Neural progenitor cell (in vitro differentiated cells): ENCODE measurements around the gene PITPNM1.

Source experiments
- EZH2 ChIP-seq: fragments of 200-600 bp; sonication (generic); IDR thresholded peaks from 2 replicates; pipeline ENCODE4 v1.6.1; 2017; ENCODE audit warnings: antibody characterized with exemption, mild to moderate bottlenecking, moderate library complexity
- EZH2phosphoT487 ChIP-seq: fragments of 200-600 bp; sonication (generic); IDR thresholded peaks from 2 replicates; pipeline ENCODE4 v1.6.1; 2017; ENCODE audit warnings: antibody characterized with exemption
- TF ChIP-seq, protein P1 (sequence below): fragments of 200-600 bp; sonication (generic); IDR thresholded peaks from 2 replicates; pipeline ENCODE4 v1.5.1; 2017; ENCODE audit warnings: antibody characterized with exemption, mild to moderate bottlenecking

DNA sequence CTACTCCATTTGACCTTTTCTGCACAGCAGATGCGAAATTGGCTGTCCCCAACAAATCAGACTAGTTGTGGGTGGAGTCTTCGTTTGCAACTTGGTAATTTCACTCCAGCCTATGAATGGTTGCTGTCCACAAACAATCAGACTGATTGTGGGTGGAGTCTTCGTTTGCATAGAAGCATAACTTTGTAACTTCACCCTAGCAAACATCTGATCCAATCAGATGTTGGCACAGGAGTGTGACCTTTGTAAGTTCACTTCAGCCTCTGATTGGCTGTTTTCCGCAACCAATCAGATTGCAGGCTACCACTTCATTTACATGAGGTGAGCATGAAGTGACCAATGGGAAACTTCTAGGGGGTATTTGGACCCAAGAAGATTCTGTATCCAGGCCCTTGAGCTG lies 34.4 kb upstream of the PITPNM1 start:
- TF ChIP-seq EZH2: no peak
- TF ChIP-seq, protein P1, sequence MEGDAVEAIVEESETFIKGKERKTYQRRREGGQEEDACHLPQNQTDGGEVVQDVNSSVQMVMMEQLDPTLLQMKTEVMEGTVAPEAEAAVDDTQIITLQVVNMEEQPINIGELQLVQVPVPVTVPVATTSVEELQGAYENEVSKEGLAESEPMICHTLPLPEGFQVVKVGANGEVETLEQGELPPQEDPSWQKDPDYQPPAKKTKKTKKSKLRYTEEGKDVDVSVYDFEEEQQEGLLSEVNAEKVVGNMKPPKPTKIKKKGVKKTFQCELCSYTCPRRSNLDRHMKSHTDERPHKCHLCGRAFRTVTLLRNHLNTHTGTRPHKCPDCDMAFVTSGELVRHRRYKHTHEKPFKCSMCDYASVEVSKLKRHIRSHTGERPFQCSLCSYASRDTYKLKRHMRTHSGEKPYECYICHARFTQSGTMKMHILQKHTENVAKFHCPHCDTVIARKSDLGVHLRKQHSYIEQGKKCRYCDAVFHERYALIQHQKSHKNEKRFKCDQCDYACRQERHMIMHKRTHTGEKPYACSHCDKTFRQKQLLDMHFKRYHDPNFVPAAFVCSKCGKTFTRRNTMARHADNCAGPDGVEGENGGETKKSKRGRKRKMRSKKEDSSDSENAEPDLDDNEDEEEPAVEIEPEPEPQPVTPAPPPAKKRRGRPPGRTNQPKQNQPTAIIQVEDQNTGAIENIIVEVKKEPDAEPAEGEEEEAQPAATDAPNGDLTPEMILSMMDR: no peak
- TF ChIP-seq EZH2phosphoT487: no peak
